Muscle of leg (tissue), 11 donors: Measurements from ENCODE around the gene LMF1. TPM values are rescaled to one million over a fixed set of nuclear protein-coding genes. Genes with fewer than 3 reads are reported as not detected.
"Not testable (repeated sequence)": the region's sequence is repeated elsewhere in the genome, so short reads cannot be mapped to it uniquely, and the experiment has no call there.

Experiments used
- DNase-seq: peaks from one replicate; pipeline ENCODE4 v3.0.0; 2013
- H3K27ac ChIP-seq: one replicate; pipeline ENCODE4 v1.5.1; 2013; ENCODE audit warnings: mild to moderate bottlenecking, low read length, control low read depth
- H3K27me3 ChIP-seq: one replicate; pipeline ENCODE4 v1.6.1; 2013; ENCODE audit warnings: low read length; ENCODE audit not compliant: control insufficient read depth, insufficient read depth
- H3K36me3 ChIP-seq: one replicate; pipeline ENCODE4 v1.6.1; 2013; ENCODE audit warnings: low read length; ENCODE audit not compliant: control insufficient read depth, insufficient read depth
- H3K4me1 ChIP-seq: one replicate; pipeline ENCODE4 v1.6.1; 2013; ENCODE audit warnings: low read length; ENCODE audit not compliant: control insufficient read depth, insufficient read depth
- H3K4me3 ChIP-seq: one replicate; pipeline ENCODE4 v1.5.1; 2013; ENCODE audit warnings: low read length, control low read depth
- H3K9me3 ChIP-seq: replicated peaks from 2 replicates; pipeline ENCODE4 v1.6.1; 2013; ENCODE audit warnings: low read depth, low read length; ENCODE audit not compliant: control insufficient read depth
- WGBS: methylation state at CpG from one replicate; pipeline ENCODE4 v1.1.5; 2013; ENCODE audit warnings: missing lambda C conversion rate; ENCODE audit not compliant: insufficient coverage; 5-methylcytosine and 5-hydroxymethylcytosine counted together
- polyA plus RNA-seq, 8 donors: library from polyadenylated mRNA; unstranded; fragments of 120-200 nt; gene quantifications; one replicate each; pipeline versions ENCODE4 v1.2.1 to v1.2.3, GENCODE V29; 2013; ENCODE audit warnings: inconsistent platforms in 1 of 8, low replicate concordance in 1 of 8; ENCODE audit not compliant: insufficient read length in 8 of 8, insufficient read depth in 1 of 8
- total RNA-seq: library from RNA; stranded (reverse); fragments of 120-200 nt; gene quantifications from one replicate; pipeline ENCODE4 v1.2.4, GENCODE V29; 2013

The LMF1 gene
- total and polyA plus RNA-seq, 9 donors, result 8.7 to 14.1 (median 10.2) TPM

GRCh38 chr16:965036-965395 is 5.8 kb downstream of the LMF1 start:
- peaks cover 30% of the 10 kb centered on the region for H3K36me3 ChIP-seq
- no peaks in the 10 kb centered on the region for H3K27me3 ChIP-seq
- peaks cover 43% of the 10 kb centered on the region for H3K4me1 ChIP-seq
- no peak overlapping the region for H3K4me3 ChIP-seq
- peak overlapping the region; percentile 16 for H3K27ac ChIP-seq
- WGBS, result 93% methylated on average over 12 of the region's 13 CpGs
- H3K9me3 ChIP-seq, result peaks cover 7% of the 10 kb centered on the region
- no peak for DNase-seq

GRCh38 chr16:964356-965035 is 6.3 kb downstream of the LMF1 start:
- Histone ChIP-seq H3K9me3 (peaks cover 7% of the 10 kb centered on the region), H3K4me1 (peaks cover 38% of the 10 kb centered on the region), H3K4me3 (no peak overlapping the region), H3K27me3 (no peaks in the 10 kb centered on the region), H3K27ac (peak overlapping the region; percentile 38), H3K36me3 (peaks cover 29% of the 10 kb centered on the region)
- WGBS, result 78% methylated on average over 23 of the region's 27 CpGs
- no peak for DNase-seq

- no peak for DNase-seq
- peaks cover 26% of the 10 kb centered on the region for H3K36me3 ChIP-seq
- H3K4me3 ChIP-seq, result no peak overlapping the region
- 71% methylated on average over 11 of the region's 17 CpGs for WGBS
- peaks cover 34% of the 10 kb centered on the region for H3K4me1 ChIP-seq
- no peaks in the 10 kb centered on the region for H3K27me3 ChIP-seq
- no peak overlapping the region for H3K27ac ChIP-seq
- H3K9me3 ChIP-seq, result peaks cover 7% of the 10 kb centered on the region
Observed at GRCh38 chr16:963913-964312, 6.9 kb downstream of the LMF1 start.

- H3K4me3 ChIP-seq, result no peak overlapping the region
- no peak for DNase-seq
- no peaks in the 10 kb centered on the region for H3K27me3 ChIP-seq
- peaks cover 24% of the 10 kb centered on the region for H3K36me3 ChIP-seq
- H3K27ac ChIP-seq, result no peak overlapping the region
- H3K4me1 ChIP-seq, result peaks cover 31% of the 10 kb centered on the region
- H3K9me3 ChIP-seq, result peaks cover 7% of the 10 kb centered on the region
- whole genome bisulfite sequencing, result 88% methylated on average over 16 of the region's 23 CpGs
Observed at GRCh38 chr16:962901-963814, 7.6 kb downstream of the LMF1 start.

GRCh38 chr16:962366-962765 is 8.4 kb downstream of the LMF1 start:
- no peak for DNase-seq
- WGBS, result 87% methylated on average over 6 of the region's 22 CpGs
- no peak overlapping the region for H3K4me3 ChIP-seq
- H3K36me3 ChIP-seq, result peaks cover 17% of the 10 kb centered on the region
- H3K4me1 ChIP-seq, result peaks cover 29% of the 10 kb centered on the region
- peaks cover 12% of the 10 kb centered on the region for H3K9me3 ChIP-seq
- no peak overlapping the region for H3K27ac ChIP-seq
- H3K27me3 ChIP-seq, result no peaks in the 10 kb centered on the region

GRCh38 chr16:959232-960040 is 11.3 kb downstream of the LMF1 start:
- DNase-seq, result no peak
- Histone ChIP-seq H3K4me3 (no peak overlapping the region), H3K27me3 (no peaks in the 10 kb centered on the region), H3K36me3 (no peaks in the 10 kb centered on the region), H3K9me3 (peaks cover 6% of the 10 kb centered on the region), H3K27ac (no peak overlapping the region), H3K4me1 (peaks cover 14% of the 10 kb centered on the region)
- WGBS, result 67% methylated on average over 24 of the region's 24 CpGs

GRCh38 chr16:955766-956165 is 15.0 kb downstream of the LMF1 start:
- not testable (repeated sequence) for H3K4me3 ChIP-seq, DNase-seq, H3K9me3 ChIP-seq, H3K27ac ChIP-seq, H3K4me1 ChIP-seq, H3K27me3 ChIP-seq
- 95% methylated on average over 23 of the region's 27 CpGs for WGBS
- peaks cover 17% of the 10 kb centered on the region for H3K36me3 ChIP-seq

GRCh38 chr16:953818-954217 is 17.0 kb downstream of the LMF1 start:
- not testable (repeated sequence) for H3K27ac ChIP-seq, DNase-seq, H3K4me3 ChIP-seq, H3K9me3 ChIP-seq, H3K27me3 ChIP-seq, H3K4me1 ChIP-seq
- WGBS, result 100% methylated on average over 1 of the region's 7 CpGs
- H3K36me3 ChIP-seq, result peaks cover 17% of the 10 kb centered on the region

GRCh38 chr16:952321-952720 is 18.5 kb downstream of the LMF1 start:
- DNase-seq, result no peak
- Histone ChIP-seq H3K4me1 (peaks cover 2% of the 10 kb centered on the region), H3K27ac (no peak overlapping the region), H3K4me3 (no peak overlapping the region), H3K36me3 (peaks cover 19% of the 10 kb centered on the region), H3K27me3 (no peaks in the 10 kb centered on the region), H3K9me3 (peaks cover 2% of the 10 kb centered on the region)
- 84% methylated on average over 12 of the region's 12 CpGs for WGBS
